MM.1S (cell line): ENCODE results near the gene DNM1.
A peak's percentile ranks its signal among the peaks of the same experiment; 100 is the strongest.

ENCODE experiments used
- DNase-seq: peaks from one replicate; pipeline ENCODE4 v3.0.0-alpha.2; 2015
- H2AFZ ChIP-seq: fragments of 300-600 bp; sonication (generic); 2 replicates; pipeline ENCODE4 v1.6.0; 2016; ENCODE audit warnings: antibody characterized with exemption, low read length
- H3F3A ChIP-seq: fragments of 300-600 bp; sonication (generic); 2 replicates; pipeline ENCODE4 v1.6.1; 2016; ENCODE audit warnings: mild to moderate bottlenecking, antibody characterized with exemption, low read length, moderate library complexity, mixed read lengths; ENCODE audit not compliant: insufficient read depth
- H3K27ac ChIP-seq: fragments of 300-600 bp; sonication (generic); 2 replicates; pipeline ENCODE4 v1.5.1; 2016; ENCODE audit warnings: mild to moderate bottlenecking, low read length
- H3K27me3 ChIP-seq: fragments of 300-600 bp; sonication (generic); replicated peaks from 2 replicates; pipeline ENCODE4 v1.6.0; 2016; ENCODE audit warnings: low read length; ENCODE audit not compliant: insufficient read depth
- H3K36me3 ChIP-seq: fragments of 300-600 bp; sonication (generic); replicated peaks from 2 replicates; pipeline ENCODE4 v1.6.1; 2016; ENCODE audit warnings: mild to moderate bottlenecking, low read length, mixed read lengths; ENCODE audit not compliant: insufficient read depth
- H3K4me1 ChIP-seq: fragments of 300-600 bp; sonication (generic); 2 replicates; pipeline ENCODE4 v1.6.1; 2016; ENCODE audit warnings: low read length, mixed read lengths
- H3K4me2 ChIP-seq: fragments of 300-600 bp; sonication (generic); 2 replicates; pipeline ENCODE4 v1.6.0; 2016; ENCODE audit warnings: low read depth, low read length
- H3K4me3 ChIP-seq: fragments of 300-600 bp; sonication (generic); 2 replicates; pipeline ENCODE4 v1.5.1; 2016; ENCODE audit warnings: low read length, mixed read lengths
- H3K79me2 ChIP-seq: fragments of 300-600 bp; sonication (generic); 2 replicates; pipeline ENCODE4 v1.6.1; 2016; ENCODE audit warnings: mixed run types, low read length, mixed read lengths
- H3K9ac ChIP-seq: fragments of 300-600 bp; sonication (generic); 2 replicates; pipeline ENCODE4 v1.6.1; 2016; ENCODE audit warnings: low read length, mixed read lengths
- H3K9me2 ChIP-seq: fragments of 300-600 bp; sonication (generic); replicated peaks from 2 replicates; pipeline ENCODE4 v1.6.1; 2016; ENCODE audit warnings: mild to moderate bottlenecking, low read length, mixed read lengths; ENCODE audit not compliant: insufficient read depth
- H3K9me3 ChIP-seq: fragments of 300-600 bp; sonication (generic); replicated peaks from 2 replicates; pipeline ENCODE4 v1.6.1; 2016; ENCODE audit warnings: mild to moderate bottlenecking, low read length, mixed read lengths; ENCODE audit not compliant: insufficient read depth
- H4K20me1 ChIP-seq: fragments of 300-600 bp; sonication (generic); 2 replicates; pipeline ENCODE4 v1.6.1; 2016; ENCODE audit warnings: mild to moderate bottlenecking, low read length, moderate library complexity, mixed read lengths; ENCODE audit not compliant: insufficient read depth
- CTCF ChIP-seq: fragments of 300-600 bp; sonication (generic); IDR thresholded peaks from 2 replicates; pipeline ENCODE4 v1.5.1; 2016; ENCODE audit warnings: antibody characterized with exemption, low read length, mixed read lengths
- EZH2 ChIP-seq: fragments of 300-600 bp; sonication (generic); optimal IDR thresholded peaks from 2 replicates; pipeline ENCODE3; 2017; ENCODE audit warnings: low read depth, mild to moderate bottlenecking, antibody characterized with exemption, low read length, mixed read lengths
- EZH2phosphoT487 ChIP-seq: fragments of 300-600 bp; sonication (generic); IDR thresholded peaks from 2 replicates; pipeline ENCODE4 v1.6.1; 2018; ENCODE audit warnings: antibody characterized with exemption, low read length

Gene DNM1

GRCh38 chr9:128187361-128187760 lies 15.8 kb upstream of the DNM1 start:
- Histone ChIP-seq H3K79me2 (peaks cover 17% of the 10 kb centered on the region), H3K9ac (no peak overlapping the region), H3F3A (0 out of 2 replicates have a peak, but pooled peaks cover 4% of the 10 kb centered on the region), H3K9me3 (no peaks in the 10 kb centered on the region), H3K4me2 (no peak overlapping the region), H4K20me1 (no peaks in the 10 kb centered on the region), H2AFZ (no peak overlapping the region), H3K4me3 (no peak overlapping the region), H3K27me3 (no peaks in the 10 kb centered on the region), H3K9me2 (no peaks in the 10 kb centered on the region), H3K4me1 (peaks cover 6% of the 10 kb centered on the region; the same call in 1 of the 2 replicates), H3K27ac (no peak overlapping the region), H3K36me3 (no peaks in the 10 kb centered on the region)
- no peak for DNase-seq
- TF ChIP-seq EZH2phosphoT487 (no peak), EZH2 (no peak), CTCF (no peak)

- no peaks in the 10 kb centered on the region for H3K9me2 ChIP-seq
- no peak overlapping the region for H3K27ac ChIP-seq
- H3K9me3 ChIP-seq = no peaks in the 10 kb centered on the region
- TF ChIP-seq EZH2 (no peak), CTCF (no peak), EZH2phosphoT487 (no peak)
- no peak overlapping the region for H3K4me2 ChIP-seq
- no peaks in the 10 kb centered on the region for H3K36me3 ChIP-seq
- DNase-seq = no peak
- H3K79me2 ChIP-seq = peaks cover 17% of the 10 kb centered on the region
- no peaks in the 10 kb centered on the region for H4K20me1 ChIP-seq
- H3K9ac ChIP-seq = no peak overlapping the region
- H3K27me3 ChIP-seq = no peaks in the 10 kb centered on the region
- no peak overlapping the region for H3K4me3 ChIP-seq
- 0 out of 2 replicates have a peak, but pooled peaks cover 4% of the 10 kb centered on the region for H3F3A ChIP-seq
- no peak overlapping the region for H2AFZ ChIP-seq
- H3K4me1 ChIP-seq = peaks cover 6% of the 10 kb centered on the region; the same call in 1 of the 2 replicates
Observed at GRCh38 chr9:128188209-128188608, 15.0 kb upstream of the DNM1 start.

GRCh38 chr9:128190013-128190412 lies 13.2 kb upstream of the DNM1 start:
- no peaks in the 10 kb centered on the region for H3K9me2 ChIP-seq
- H3K27me3 ChIP-seq = no peaks in the 10 kb centered on the region
- H3K36me3 ChIP-seq = no peaks in the 10 kb centered on the region
- TF ChIP-seq EZH2 (no peak), CTCF (no peak), EZH2phosphoT487 (no peak)
- no peak overlapping the region for H2AFZ ChIP-seq
- no peak overlapping the region for H3K27ac ChIP-seq
- no peaks in the 10 kb centered on the region for H3K9me3 ChIP-seq
- H3K4me3 ChIP-seq = peak overlapping the region; percentile 66; the same call in 1 of the 2 replicates
- H4K20me1 ChIP-seq = no peaks in the 10 kb centered on the region
- peaks cover 6% of the 10 kb centered on the region; the same call in 1 of the 2 replicates for H3K4me1 ChIP-seq
- H3K9ac ChIP-seq = peak overlapping the region; percentile 75; the same call in 1 of the 2 replicates
- H3K79me2 ChIP-seq = peaks cover 17% of the 10 kb centered on the region
- peak overlapping the region; percentile 91; the same call in 1 of the 2 replicates for H3K4me2 ChIP-seq
- no peak for DNase-seq
- H3F3A ChIP-seq = peaks cover 8% of the 10 kb centered on the region; the same call in 1 of the 2 replicates
